WTC11 (cell line): ENCODE data around the gene IL17RD. TPM values are rescaled to one million over a fixed set of nuclear protein-coding genes. Genes with fewer than 3 reads are reported as not detected.

ENCODE experiments used
- ATF1 ChIP-seq: sonication (generic); formaldehyde crosslinking; IDR thresholded peaks from 2 replicates; pipeline ENCODE4 v1.8.1; 2023; ENCODE audit warnings: mild to moderate bottlenecking, moderate library complexity, missing genetic modification reagents
- E2F5 ChIP-seq: sonication (generic); formaldehyde crosslinking; IDR thresholded peaks from 2 replicates; pipeline ENCODE4 v1.8.1; 2022; ENCODE audit warnings: mild to moderate bottlenecking, moderate library complexity, missing genetic modification reagents
- EMX1 ChIP-seq: fragments of 250-450 bp; sonication (Bioruptor Pico); IDR thresholded peaks from 2 replicates; pipeline ENCODE4 v1.8.0; 2021; ENCODE audit warnings: mild to moderate bottlenecking
- FOXJ3 ChIP-seq: sonication (generic); formaldehyde crosslinking; IDR thresholded peaks from 2 replicates; pipeline ENCODE4 v1.9.0; 2021; ENCODE audit warnings: missing genetic modification reagents, mild to moderate bottlenecking, borderline replicate concordance
- FOXK1 ChIP-seq: sonication (generic); formaldehyde crosslinking; IDR thresholded peaks from 2 replicates; pipeline ENCODE4 v1.8.0; 2022; ENCODE audit warnings: mild to moderate bottlenecking, moderate library complexity, missing genetic modification reagents
- FOXP1 ChIP-seq: sonication (generic); formaldehyde crosslinking; IDR thresholded peaks from 2 replicates; pipeline ENCODE4 v1.8.0; 2022; ENCODE audit warnings: missing genetic modification reagents, mild to moderate bottlenecking, moderate library complexity, borderline replicate concordance
- GTF2I ChIP-seq: fragments of 250-450 bp; sonication (Bioruptor Pico); conservative IDR thresholded peaks from 2 replicates; pipeline ENCODE4 v1.4.0; 2021; ENCODE audit warnings: mild to moderate bottlenecking
- HMGA2 ChIP-seq: fragments of 250-450 bp; sonication (Bioruptor Pico); IDR thresholded peaks from 2 replicates; pipeline ENCODE4 v1.4.0; 2021; ENCODE audit warnings: mild to moderate bottlenecking, moderate library complexity
- JAZF1 ChIP-seq: fragments of 250-450 bp; sonication (Bioruptor Pico); IDR thresholded peaks from 2 replicates; pipeline ENCODE4 v1.9.0; 2021; ENCODE audit warnings: moderate library complexity, mild to moderate bottlenecking, inconsistent platforms
- JUN ChIP-seq: sonication (generic); formaldehyde crosslinking; IDR thresholded peaks from 2 replicates; pipeline ENCODE4 v1.8.0; 2023; ENCODE audit warnings: mild to moderate bottlenecking, missing genetic modification reagents
- KAT7 ChIP-seq: sonication (generic); formaldehyde crosslinking; IDR thresholded peaks from 2 replicates; pipeline ENCODE4 v1.8.1; 2023; ENCODE audit warnings: missing genetic modification reagents, mild to moderate bottlenecking, borderline replicate concordance
- NFE2L1 ChIP-seq: sonication (generic); formaldehyde crosslinking; IDR thresholded peaks from 2 replicates; pipeline ENCODE4 v1.8.1; 2023; ENCODE audit warnings: missing genetic modification reagents
- NR1H2 ChIP-seq: sonication (generic); formaldehyde crosslinking; IDR thresholded peaks from 2 replicates; pipeline ENCODE4 v1.9.0; 2021; ENCODE audit warnings: mild to moderate bottlenecking, moderate library complexity, missing genetic modification reagents
- SMAD3 ChIP-seq: sonication (generic); formaldehyde crosslinking; IDR thresholded peaks from 2 replicates; pipeline ENCODE4 v1.8.0; 2022; ENCODE audit warnings: missing genetic modification reagents, mild to moderate bottlenecking, borderline replicate concordance
- SMAD4 ChIP-seq: sonication (generic); formaldehyde crosslinking; IDR thresholded peaks from 2 replicates; pipeline ENCODE4 v1.8.0; 2022; ENCODE audit warnings: mild to moderate bottlenecking, missing genetic modification reagents
- USF2 ChIP-seq: sonication (generic); formaldehyde crosslinking; IDR thresholded peaks from 2 replicates; pipeline ENCODE4 v1.8.1; 2023; ENCODE audit warnings: mild to moderate bottlenecking, missing genetic modification reagents, moderate library complexity
- ZNF263 ChIP-seq: sonication (generic); formaldehyde crosslinking; IDR thresholded peaks from 2 replicates; pipeline ENCODE4 v1.8.1; 2022; ENCODE audit warnings: low read depth, mild to moderate bottlenecking, moderate library complexity, missing genetic modification reagents
- ZNF396 ChIP-seq: fragments of 250-450 bp; sonication (Bioruptor Pico); IDR thresholded peaks from 2 replicates; pipeline ENCODE4 v1.8.0; 2021; ENCODE audit warnings: mild to moderate bottlenecking, moderate library complexity, borderline replicate concordance
- ZNF423 ChIP-seq: fragments of 250-450 bp; sonication (Bioruptor Pico); IDR thresholded peaks from 2 replicates; pipeline ENCODE4 v2.1.2; 2022; ENCODE audit warnings: mild to moderate bottlenecking, moderate library complexity
- ZNF671 ChIP-seq: fragments of 250-450 bp; sonication (Bioruptor Pico); IDR thresholded peaks from 2 replicates; pipeline ENCODE4 v1.8.0; 2021; ENCODE audit warnings: mild to moderate bottlenecking
- total RNA-seq: library from RNA; stranded (reverse); gene quantifications from 3 replicates; pipeline ENCODE4 v1.2.3, GENCODE V29; 2021
- TF ChIP-seq, protein P1 (sequence below): sonication (generic); formaldehyde crosslinking; IDR thresholded peaks from 2 replicates; pipeline ENCODE4 v1.8.1; 2022; ENCODE audit warnings: missing genetic modification reagents, borderline replicate concordance
- TF ChIP-seq, protein P2 (sequence below): sonication (generic); formaldehyde crosslinking; IDR thresholded peaks from 2 replicates; pipeline ENCODE4 v1.8.1; 2022; ENCODE audit warnings: low read depth, missing genetic modification reagents, borderline replicate concordance
- TF ChIP-seq, protein P3 (sequence below): sonication (generic); formaldehyde crosslinking; IDR thresholded peaks from 2 replicates; pipeline ENCODE4 v1.8.0; 2022; ENCODE audit warnings: mild to moderate bottlenecking, missing genetic modification reagents
- TF ChIP-seq, protein P4 (sequence below): fragments of 250-450 bp; sonication (Bioruptor Pico); IDR thresholded peaks from 2 replicates; pipeline ENCODE4 v1.9.0; 2021; ENCODE audit warnings: mild to moderate bottlenecking
- TF ChIP-seq, protein P5 (sequence below): sonication (generic); formaldehyde crosslinking; IDR thresholded peaks from 2 replicates; pipeline ENCODE4 v1.8.1; 2022; ENCODE audit warnings: low read depth, mild to moderate bottlenecking, moderate library complexity, missing genetic modification reagents, borderline replicate concordance
- TF ChIP-seq, protein P6 (sequence below): sonication (generic); formaldehyde crosslinking; IDR thresholded peaks from 2 replicates; pipeline ENCODE4 v1.8.0; 2022; ENCODE audit warnings: mild to moderate bottlenecking, missing genetic modification reagents
- TF ChIP-seq, protein P7 (sequence below): sonication (generic); formaldehyde crosslinking; IDR thresholded peaks from 2 replicates; pipeline ENCODE4 v1.8.1; 2023; ENCODE audit warnings: mild to moderate bottlenecking, missing genetic modification reagents, moderate library complexity
- TF ChIP-seq, protein P8 (sequence below): sonication (generic); formaldehyde crosslinking; IDR thresholded peaks from 2 replicates; pipeline ENCODE4 v1.8.0; 2022; ENCODE audit warnings: mild to moderate bottlenecking, missing genetic modification reagents

The IL17RD gene
- total RNA-seq, 1 experiment from 2014 or later, result 72.9 TPM

GRCh38 chr3:57130571-57131209 is 34.5 kb downstream of the IL17RD start (continued):
- TF ChIP-seq, protein P1, sequence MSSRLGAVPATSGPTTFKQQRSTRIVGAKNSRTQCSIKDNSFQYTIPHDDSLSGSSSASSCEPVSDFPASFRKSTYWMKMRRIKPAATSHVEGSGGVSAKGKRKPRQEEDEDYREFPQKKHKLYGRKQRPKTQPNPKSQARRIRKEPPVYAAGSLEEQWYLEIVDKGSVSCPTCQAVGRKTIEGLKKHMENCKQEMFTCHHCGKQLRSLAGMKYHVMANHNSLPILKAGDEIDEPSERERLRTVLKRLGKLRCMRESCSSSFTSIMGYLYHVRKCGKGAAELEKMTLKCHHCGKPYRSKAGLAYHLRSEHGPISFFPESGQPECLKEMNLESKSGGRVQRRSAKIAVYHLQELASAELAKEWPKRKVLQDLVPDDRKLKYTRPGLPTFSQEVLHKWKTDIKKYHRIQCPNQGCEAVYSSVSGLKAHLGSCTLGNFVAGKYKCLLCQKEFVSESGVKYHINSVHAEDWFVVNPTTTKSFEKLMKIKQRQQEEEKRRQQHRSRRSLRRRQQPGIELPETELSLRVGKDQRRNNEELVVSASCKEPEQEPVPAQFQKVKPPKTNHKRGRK, result no peak
- TF ChIP-seq ATF1 (CRISPR knock-in tag) (no peak), HMGA2 (CRISPR knock-in tag) (no peak), FOXP1 (CRISPR knock-in tag) (peak; percentile 99), ZNF423 (CRISPR knock-in tag) (peak; percentile 88), FOXJ3 (peak; percentile 73; the same call in 1 of the 2 replicates), E2F5 (no peak), FOXK1 (CRISPR knock-in tag) (peak; percentile 97), USF2 (CRISPR knock-in tag) (peak; percentile 52), GTF2I (CRISPR knock-in tag) (no peak), EMX1 (CRISPR knock-in tag) (no peak), SMAD4 (peak; percentile 79), ZNF263 (no peak), JUN (CRISPR knock-in tag) (no peak), KAT7 (CRISPR knock-in tag) (no peak), ZNF396 (CRISPR knock-in tag) (no peak), ZNF671 (CRISPR knock-in tag) (no peak), JAZF1 (no peak), NR1H2 (CRISPR knock-in tag) (no peak), SMAD3 (CRISPR knock-in tag) (no peak), NFE2L1 (CRISPR knock-in tag) (peak; percentile 90)
- TF ChIP-seq, protein P2, sequence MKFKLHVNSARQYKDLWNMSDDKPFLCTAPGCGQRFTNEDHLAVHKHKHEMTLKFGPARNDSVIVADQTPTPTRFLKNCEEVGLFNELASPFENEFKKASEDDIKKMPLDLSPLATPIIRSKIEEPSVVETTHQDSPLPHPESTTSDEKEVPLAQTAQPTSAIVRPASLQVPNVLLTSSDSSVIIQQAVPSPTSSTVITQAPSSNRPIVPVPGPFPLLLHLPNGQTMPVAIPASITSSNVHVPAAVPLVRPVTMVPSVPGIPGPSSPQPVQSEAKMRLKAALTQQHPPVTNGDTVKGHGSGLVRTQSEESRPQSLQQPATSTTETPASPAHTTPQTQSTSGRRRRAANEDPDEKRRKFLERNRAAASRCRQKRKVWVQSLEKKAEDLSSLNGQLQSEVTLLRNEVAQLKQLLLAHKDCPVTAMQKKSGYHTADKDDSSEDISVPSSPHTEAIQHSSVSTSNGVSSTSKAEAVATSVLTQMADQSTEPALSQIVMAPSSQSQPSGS (CRISPR knock-in tag), result no peak
- TF ChIP-seq, protein P3, sequence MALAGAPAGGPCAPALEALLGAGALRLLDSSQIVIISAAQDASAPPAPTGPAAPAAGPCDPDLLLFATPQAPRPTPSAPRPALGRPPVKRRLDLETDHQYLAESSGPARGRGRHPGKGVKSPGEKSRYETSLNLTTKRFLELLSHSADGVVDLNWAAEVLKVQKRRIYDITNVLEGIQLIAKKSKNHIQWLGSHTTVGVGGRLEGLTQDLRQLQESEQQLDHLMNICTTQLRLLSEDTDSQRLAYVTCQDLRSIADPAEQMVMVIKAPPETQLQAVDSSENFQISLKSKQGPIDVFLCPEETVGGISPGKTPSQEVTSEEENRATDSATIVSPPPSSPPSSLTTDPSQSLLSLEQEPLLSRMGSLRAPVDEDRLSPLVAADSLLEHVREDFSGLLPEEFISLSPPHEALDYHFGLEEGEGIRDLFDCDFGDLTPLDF (CRISPR knock-in tag), result no peak
- TF ChIP-seq, protein P4, sequence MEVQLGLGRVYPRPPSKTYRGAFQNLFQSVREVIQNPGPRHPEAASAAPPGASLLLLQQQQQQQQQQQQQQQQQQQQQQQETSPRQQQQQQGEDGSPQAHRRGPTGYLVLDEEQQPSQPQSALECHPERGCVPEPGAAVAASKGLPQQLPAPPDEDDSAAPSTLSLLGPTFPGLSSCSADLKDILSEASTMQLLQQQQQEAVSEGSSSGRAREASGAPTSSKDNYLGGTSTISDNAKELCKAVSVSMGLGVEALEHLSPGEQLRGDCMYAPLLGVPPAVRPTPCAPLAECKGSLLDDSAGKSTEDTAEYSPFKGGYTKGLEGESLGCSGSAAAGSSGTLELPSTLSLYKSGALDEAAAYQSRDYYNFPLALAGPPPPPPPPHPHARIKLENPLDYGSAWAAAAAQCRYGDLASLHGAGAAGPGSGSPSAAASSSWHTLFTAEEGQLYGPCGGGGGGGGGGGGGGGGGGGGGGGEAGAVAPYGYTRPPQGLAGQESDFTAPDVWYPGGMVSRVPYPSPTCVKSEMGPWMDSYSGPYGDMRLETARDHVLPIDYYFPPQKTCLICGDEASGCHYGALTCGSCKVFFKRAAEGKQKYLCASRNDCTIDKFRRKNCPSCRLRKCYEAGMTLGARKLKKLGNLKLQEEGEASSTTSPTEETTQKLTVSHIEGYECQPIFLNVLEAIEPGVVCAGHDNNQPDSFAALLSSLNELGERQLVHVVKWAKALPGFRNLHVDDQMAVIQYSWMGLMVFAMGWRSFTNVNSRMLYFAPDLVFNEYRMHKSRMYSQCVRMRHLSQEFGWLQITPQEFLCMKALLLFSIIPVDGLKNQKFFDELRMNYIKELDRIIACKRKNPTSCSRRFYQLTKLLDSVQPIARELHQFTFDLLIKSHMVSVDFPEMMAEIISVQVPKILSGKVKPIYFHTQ, result no peak
- TF ChIP-seq, protein P5, sequence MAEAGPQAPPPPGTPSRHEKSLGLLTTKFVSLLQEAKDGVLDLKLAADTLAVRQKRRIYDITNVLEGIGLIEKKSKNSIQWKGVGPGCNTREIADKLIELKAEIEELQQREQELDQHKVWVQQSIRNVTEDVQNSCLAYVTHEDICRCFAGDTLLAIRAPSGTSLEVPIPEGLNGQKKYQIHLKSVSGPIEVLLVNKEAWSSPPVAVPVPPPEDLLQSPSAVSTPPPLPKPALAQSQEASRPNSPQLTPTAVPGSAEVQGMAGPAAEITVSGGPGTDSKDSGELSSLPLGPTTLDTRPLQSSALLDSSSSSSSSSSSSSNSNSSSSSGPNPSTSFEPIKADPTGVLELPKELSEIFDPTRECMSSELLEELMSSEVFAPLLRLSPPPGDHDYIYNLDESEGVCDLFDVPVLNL (CRISPR knock-in tag), result no peak
- TF ChIP-seq, protein P6, sequence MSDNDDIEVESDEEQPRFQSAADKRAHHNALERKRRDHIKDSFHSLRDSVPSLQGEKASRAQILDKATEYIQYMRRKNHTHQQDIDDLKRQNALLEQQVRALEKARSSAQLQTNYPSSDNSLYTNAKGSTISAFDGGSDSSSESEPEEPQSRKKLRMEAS, result peak; percentile 86
- TF ChIP-seq, protein P7, sequence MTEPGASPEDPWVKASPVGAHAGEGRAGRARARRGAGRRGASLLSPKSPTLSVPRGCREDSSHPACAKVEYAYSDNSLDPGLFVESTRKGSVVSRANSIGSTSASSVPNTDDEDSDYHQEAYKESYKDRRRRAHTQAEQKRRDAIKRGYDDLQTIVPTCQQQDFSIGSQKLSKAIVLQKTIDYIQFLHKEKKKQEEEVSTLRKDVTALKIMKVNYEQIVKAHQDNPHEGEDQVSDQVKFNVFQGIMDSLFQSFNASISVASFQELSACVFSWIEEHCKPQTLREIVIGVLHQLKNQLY, result no peak
- TF ChIP-seq, protein P8, sequence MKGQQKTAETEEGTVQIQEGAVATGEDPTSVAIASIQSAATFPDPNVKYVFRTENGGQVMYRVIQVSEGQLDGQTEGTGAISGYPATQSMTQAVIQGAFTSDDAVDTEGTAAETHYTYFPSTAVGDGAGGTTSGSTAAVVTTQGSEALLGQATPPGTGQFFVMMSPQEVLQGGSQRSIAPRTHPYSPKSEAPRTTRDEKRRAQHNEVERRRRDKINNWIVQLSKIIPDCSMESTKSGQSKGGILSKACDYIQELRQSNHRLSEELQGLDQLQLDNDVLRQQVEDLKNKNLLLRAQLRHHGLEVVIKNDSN, result peak; percentile 61; the same call in 1 of the 2 replicates
